PC-9 (cell line): ENCODE results near the gene ISL2. TPM values are rescaled to one million over a fixed set of nuclear protein-coding genes. Genes with fewer than 3 reads are reported as not detected.
A peak's percentile ranks its signal among the peaks of the same experiment; 100 is the strongest.

Source experiments
- BruUV-seq: library from RNA; stranded (reverse); fragments of 400-500 nt; replicated peaks from 2 replicates; lab custom pipeline; 2021; lab: Mats Ljungman, UMichigan
- CTCF ChIA-PET: fragments of 300-600 bp; sonication (Branson Sonifier 250); formaldehyde crosslinking; loops from one replicate; lab custom pipeline; 2022; ENCODE audit warnings: antibody characterized with exemption; lab: Charles Lee
- POLR2A ChIA-PET: fragments of 300-600 bp; sonication (Branson Sonifier 250); formaldehyde crosslinking; loops from one replicate; lab custom pipeline; 2022; ENCODE audit warnings: antibody characterized with exemption; ENCODE audit not compliant: unreplicated experiment; lab: Charles Lee
- DNase-seq, 2 experiments: peaks; one replicate each; pipeline versions ENCODE4 v3.0.0 to v3.0.0-alpha.2; 2015 to 2022; ENCODE audit warnings: mixed read lengths in 1 of 2
- H2AFZ ChIP-seq: fragments of 200-600 bp; sonication (generic); 2 replicates; pipeline ENCODE4 v1.8.1; 2017; ENCODE audit warnings: antibody characterized with exemption
- H3F3A ChIP-seq: fragments of 200-600 bp; sonication (generic); 2 replicates; pipeline ENCODE4 v1.8.1; 2017; ENCODE audit warnings: antibody characterized with exemption, mild to moderate bottlenecking, low read depth; ENCODE audit not compliant: insufficient read depth
- H3K27ac ChIP-seq: fragments of 200-600 bp; sonication (generic); 2 replicates; pipeline ENCODE4 v1.6.1; 2016; ENCODE audit warnings: mixed run types
- H3K27me3 ChIP-seq: fragments of 200-600 bp; sonication (generic); 2 replicates; pipeline ENCODE4 v1.6.1; 2016; ENCODE audit warnings: low read depth, mixed run types; ENCODE audit not compliant: insufficient read depth
- H3K36me3 ChIP-seq: fragments of 200-600 bp; sonication (generic); 2 replicates; pipeline ENCODE4 v1.6.1; 2016; ENCODE audit warnings: low read depth, mixed run types
- H3K4me1 ChIP-seq: fragments of 200-600 bp; sonication (generic); replicated peaks from 2 replicates; pipeline ENCODE4 v1.6.1; 2016; ENCODE audit warnings: mixed run types; ENCODE audit not compliant: insufficient read depth
- H3K4me2 ChIP-seq: fragments of 200-600 bp; sonication (generic); 2 replicates; pipeline ENCODE4 v1.6.1; 2017; ENCODE audit warnings: mixed run types
- H3K4me3 ChIP-seq: fragments of 200-600 bp; sonication (generic); 2 replicates; pipeline ENCODE4 v1.6.1; 2016; ENCODE audit warnings: mixed run types
- H3K79me2 ChIP-seq: fragments of 200-600 bp; sonication (generic); 2 replicates; pipeline ENCODE4 v1.6.1; 2017; ENCODE audit warnings: low read depth, mixed run types
- H3K9me2 ChIP-seq: fragments of 200-600 bp; sonication (generic); 2 replicates; pipeline ENCODE4 v1.8.1; 2017; ENCODE audit warnings: mild to moderate bottlenecking; ENCODE audit not compliant: insufficient read depth
- H3K9me3 ChIP-seq: fragments of 200-600 bp; sonication (generic); 2 replicates; pipeline ENCODE4 v1.8.1; 2016; ENCODE audit warnings: low read depth; ENCODE audit not compliant: insufficient read depth
- H4K20me1 ChIP-seq: fragments of 200-600 bp; sonication (generic); 2 replicates; pipeline ENCODE4 v1.8.1; 2017; ENCODE audit not compliant: insufficient read depth
- CTCF ChIP-seq: fragments of 200-600 bp; sonication (generic); conservative IDR thresholded peaks from 2 replicates; pipeline ENCODE4 v1.6.1; 2017; ENCODE audit warnings: mixed run types, antibody characterized with exemption, mild to moderate bottlenecking, moderate library complexity
- EZH2 ChIP-seq: fragments of 200-600 bp; sonication (generic); IDR thresholded peaks from 2 replicates; pipeline ENCODE4 v1.8.0; 2017; ENCODE audit warnings: antibody characterized with exemption, low read depth
- intact Hi-C: fragments of 100-400 bp; cut with micrococcal nuclease; formaldehyde crosslinking; loops from one replicate; pipeline ENCODE4 v1.10.0; 2022; ENCODE audit not compliant: unreplicated experiment
- total RNA-seq: library from RNA; stranded (reverse); gene quantifications from 2 replicates; pipeline ENCODE4 v1.2.3, GENCODE V29; 2021

The ISL2 gene
- total RNA-seq, 1 experiment from 2014 or later = 0.24 TPM

- intact Hi-C loops = no loop called here
- Histone ChIP-seq H4K20me1 (no peaks in the 10 kb centered on the region), H3K4me1 (peaks cover 6% of the 10 kb centered on the region; the same call in 1 of the 2 replicates), H3K79me2 (no peaks in the 10 kb centered on the region), H3K9me2 (no peaks in the 10 kb centered on the region), H3F3A (peaks cover 7% of the 10 kb centered on the region; the same call in 1 of the 2 replicates), H3K4me3 (no peak overlapping the region), H3K4me2 (no peak overlapping the region), H3K27ac (no peak overlapping the region), H3K36me3 (no peaks in the 10 kb centered on the region), H3K9me3 (no peaks in the 10 kb centered on the region), H3K27me3 (no peaks in the 10 kb centered on the region), H2AFZ (no peak overlapping the region)
- no TSS peak for BruUV-seq
- no peak for TF ChIP-seq EZH2
- no peak for TF ChIP-seq CTCF
- POLR2A ChIA-PET = no interaction called here
- CTCF ChIA-PET = interaction anchor here (0.6 kb wide), 1 partner anchor 427 kb away, joined by 3 read pairs; no protein-coding TSS in a partner anchor
- DNase-seq = peak in 1 of 2 experiments; percentile 47
These were observed 4.3 kb downstream of the ISL2 start for GRCh38 chr15:76340803-76341365.

GRCh38 chr15:76341366-76342057 lies 4.9 kb downstream of the ISL2 start:
- H3K4me1 ChIP-seq = peaks cover 6% of the 10 kb centered on the region; the same call in 1 of the 2 replicates
- no TSS peak for BruUV-seq
- no peaks in the 10 kb centered on the region for H3K79me2 ChIP-seq
- no peaks in the 10 kb centered on the region for H4K20me1 ChIP-seq
- intact Hi-C loops = no loop called here
- no peak overlapping the region for H2AFZ ChIP-seq
- no peak overlapping the region for H3K27ac ChIP-seq
- H3F3A ChIP-seq = peaks cover 7% of the 10 kb centered on the region; the same call in 1 of the 2 replicates
- H3K4me2 ChIP-seq = no peak overlapping the region
- H3K27me3 ChIP-seq = no peaks in the 10 kb centered on the region
- no peak for TF ChIP-seq CTCF
- TF ChIP-seq EZH2 = no peak
- no peak for DNase-seq
- no peaks in the 10 kb centered on the region for H3K36me3 ChIP-seq
- ChIA-PET POLR2A (interaction anchor here (0.6 to 0.7 kb wide), 2 partner anchors 22 to 1238 kb away, joined by 6 to 7 read pairs; no protein-coding TSS in a partner anchor), CTCF (interaction anchor here (0.6 kb wide), 2 partner anchors 143 to 427 kb away, joined by 3 read pairs; no protein-coding TSS in a partner anchor)
- no peak overlapping the region for H3K4me3 ChIP-seq
- H3K9me3 ChIP-seq = no peaks in the 10 kb centered on the region
- no peaks in the 10 kb centered on the region for H3K9me2 ChIP-seq

- ChIA-PET POLR2A (interaction anchor here (0.6 to 0.7 kb wide), 2 partner anchors 21 to 1239 kb away, joined by 6 to 7 read pairs; no protein-coding TSS in a partner anchor), CTCF (interaction anchor here (0.6 kb wide), 1 partner anchor 143 kb away, joined by 3 read pairs; no protein-coding TSS in a partner anchor)
- H3K4me1 ChIP-seq = peaks cover 6% of the 10 kb centered on the region; the same call in 1 of the 2 replicates
- no peaks in the 10 kb centered on the region for H3K9me2 ChIP-seq
- H3K9me3 ChIP-seq = no peaks in the 10 kb centered on the region
- no peaks in the 10 kb centered on the region for H4K20me1 ChIP-seq
- no peak overlapping the region for H2AFZ ChIP-seq
- DNase-seq = no peak
- H3K79me2 ChIP-seq = no peaks in the 10 kb centered on the region
- TF ChIP-seq EZH2 (no peak), CTCF (no peak)
- peaks cover 7% of the 10 kb centered on the region; the same call in 1 of the 2 replicates for H3F3A ChIP-seq
- no TSS peak for BruUV-seq
- intact Hi-C loops = no loop called here
- no peaks in the 10 kb centered on the region for H3K36me3 ChIP-seq
- H3K4me3 ChIP-seq = no peak overlapping the region
- no peak overlapping the region for H3K4me2 ChIP-seq
- no peaks in the 10 kb centered on the region for H3K27me3 ChIP-seq
- no peak overlapping the region for H3K27ac ChIP-seq
These were observed 5.4 kb downstream of the ISL2 start for GRCh38 chr15:76342058-76342381.
